H1 (cell line): ENCODE measurements around the gene LCT. TPM values are rescaled to one million over a fixed set of nuclear protein-coding genes. Genes with fewer than 3 reads are reported as not detected.

Source experiments
- CBX8 ChIP-seq: fragments of 300-800, 300-1000 bp; sonication (generic); IDR thresholded peaks from 2 replicates; pipeline ENCODE4 v1.7.1; 2016; ENCODE audit warnings: low read depth, low read length, borderline replicate concordance
- EP300 ChIP-seq, 2 experiments: IDR thresholded peaks; 1 replicate in 1 of 2; 2 replicates in 1 of 2; pipeline ENCODE4 v1.6.1; 2011 to 2012; ENCODE audit warnings: low read depth in 2 of 2, low read length in 2 of 2, mild to moderate bottlenecking in 2 of 2, borderline replicate concordance in 1 of 2, inconsistent platforms in 1 of 2, moderate library complexity in 1 of 2
- FOSL1 ChIP-seq: IDR thresholded peaks from 2 replicates; pipeline ENCODE4 v1.6.1; 2011; ENCODE audit warnings: mild to moderate bottlenecking, low read depth, low read length, moderate library complexity; ENCODE audit not compliant: insufficient read depth
- HDAC6 ChIP-seq: IDR thresholded peaks from one replicate; pipeline ENCODE4 v1.7.1; 2012; ENCODE audit warnings: low read depth, mild to moderate bottlenecking, inconsistent platforms, low read length, moderate library complexity
- PHF8 ChIP-seq: fragments of 200-600 bp; sonication (generic); conservative IDR thresholded peaks from 2 replicates; pipeline ENCODE4 v1.7.1; 2012; ENCODE audit warnings: low read depth, mild to moderate bottlenecking, inconsistent platforms, low read length, moderate library complexity
- RXRA ChIP-seq: IDR thresholded peaks from 2 replicates; pipeline ENCODE4 v1.6.1; 2011; ENCODE audit warnings: low read depth, mild to moderate bottlenecking, low read length, moderate library complexity; ENCODE audit not compliant: insufficient read depth
- SP2 ChIP-seq: IDR thresholded peaks from 2 replicates; pipeline ENCODE4 v1.6.1; 2012; ENCODE audit warnings: mild to moderate bottlenecking, low read length, inconsistent platforms
- TAF1 ChIP-seq: IDR thresholded peaks from 2 replicates; pipeline ENCODE4 v1.6.1; 2011; ENCODE audit warnings: mild to moderate bottlenecking, low read depth, low read length
- YY1 ChIP-seq: IDR thresholded peaks from 2 replicates; pipeline ENCODE4 v1.6.1; 2011; ENCODE audit warnings: low read depth, mild to moderate bottlenecking, low read length
- polyA plus RNA-seq, 7 experiments: library from polyadenylated mRNA; depleted of rRNA in 3 of 7; stranded (reverse) in 5 of 7; unstranded in 2 of 7; fragments of >200 nt in 5 of 7; fragments of 200-250 nt in 2 of 7; gene quantifications; 1 replicate in 5 of 7; 2 replicates in 1 of 7; 4 replicates in 1 of 7; pipeline versions ENCODE4 v1.2.1 to v1.2.3, GENCODE V29; 2011 to 2013; ENCODE audit warnings: missing spikeins in 2 of 7, mixed read lengths in 2 of 7
- total RNA-seq: library from RNA; stranded (reverse); fragmentation: NEBNext Ultra II Directional; extraction: Animal tissue kit (Norgen Biotek cat#: 25700); gene quantifications from 2 replicates; pipeline ENCODE4 v1.2.1, GENCODE V29; 2021

LCT gene
- total and polyA plus RNA-seq, 2 of the 8 experiments (the other 6 are each of a cell fraction or from before 2014, with no cell fraction given) = 0.06 TPM; not detected in 1

GRCh38 chr2:135875491-135876065 lies 38.6 kb upstream of the LCT start (continued):
- TF ChIP-seq HDAC6 (no peak), YY1 (no peak), TAF1 (no peak), EP300 (IDR thresholded peaks at IDR 0.05; ENCODE audit: borderline replicate concordance in 1 of 2, low read depth in 2 of 2, low read length in 2 of 2) (no peak), FOSL1 (no peak), RXRA (no peak), SP2 (no peak), PHF8 (no peak), CBX8 (no peak)
